Activated T-cell treated with anti-CD3 and anti-CD28 coated beads, Interleukin-2, amount 50 U/mL, for 4 hours (primary cell): ENCODE data around the gene BCL2. TPM values are rescaled to one million over a fixed set of nuclear protein-coding genes. Genes with fewer than 3 reads are reported as not detected.

Experiments
- ATAC-seq, 2 donors: fragments of 200-7000 bp; cut with Tn5 transposase; one replicate each; pipeline ENCODE4 v1.10.0; 2021
- DNase-seq: peaks from one replicate; pipeline ENCODE4 v3.0.0-alpha.2; 2020
- H3K27me3 Mint-ChIP-seq: one replicate; pipeline ENCODE4 v1.8.0; 2021; ENCODE audit warnings: low read depth, mixed read lengths
- H3K36me3 Mint-ChIP-seq: one replicate; pipeline ENCODE4 v1.8.0; 2022; ENCODE audit warnings: mixed read lengths; ENCODE audit not compliant: insufficient read depth
- H3K4me1 Mint-ChIP-seq: one replicate; pipeline ENCODE4 v1.8.0; 2021; ENCODE audit warnings: low read depth, mixed read lengths
- H3K4me3 Mint-ChIP-seq: one replicate; pipeline ENCODE4 v1.8.0; 2021; ENCODE audit warnings: mild to moderate bottlenecking, moderate library complexity, mixed read lengths
- H3K9me3 Mint-ChIP-seq: one replicate; pipeline ENCODE4 v1.8.0; 2021; ENCODE audit warnings: mixed read lengths
- total RNA-seq, 3 donors: library from RNA; stranded (reverse); gene quantifications; one replicate each; pipeline ENCODE4 v1.2.1, GENCODE V29; 2021

Gene BCL2
- total RNA-seq, 3 donors from 2014 or later = 45.0 to 71.4 (median 66.6) TPM

GRCh38 chr18:63128237-63128974, 191.2 kb downstream of the BCL2 start:
- Mint-ChIP-seq H3K4me1 (peaks cover 22% of the 10 kb centered on the region), H3K4me3 (no peak overlapping the region), H3K36me3 (peaks cover 3% of the 10 kb centered on the region), H3K27me3 (no peaks in the 10 kb centered on the region), H3K9me3 (no peaks in the 10 kb centered on the region)
- ATAC-seq (no peak), DNase-seq (no peak)

DNA sequence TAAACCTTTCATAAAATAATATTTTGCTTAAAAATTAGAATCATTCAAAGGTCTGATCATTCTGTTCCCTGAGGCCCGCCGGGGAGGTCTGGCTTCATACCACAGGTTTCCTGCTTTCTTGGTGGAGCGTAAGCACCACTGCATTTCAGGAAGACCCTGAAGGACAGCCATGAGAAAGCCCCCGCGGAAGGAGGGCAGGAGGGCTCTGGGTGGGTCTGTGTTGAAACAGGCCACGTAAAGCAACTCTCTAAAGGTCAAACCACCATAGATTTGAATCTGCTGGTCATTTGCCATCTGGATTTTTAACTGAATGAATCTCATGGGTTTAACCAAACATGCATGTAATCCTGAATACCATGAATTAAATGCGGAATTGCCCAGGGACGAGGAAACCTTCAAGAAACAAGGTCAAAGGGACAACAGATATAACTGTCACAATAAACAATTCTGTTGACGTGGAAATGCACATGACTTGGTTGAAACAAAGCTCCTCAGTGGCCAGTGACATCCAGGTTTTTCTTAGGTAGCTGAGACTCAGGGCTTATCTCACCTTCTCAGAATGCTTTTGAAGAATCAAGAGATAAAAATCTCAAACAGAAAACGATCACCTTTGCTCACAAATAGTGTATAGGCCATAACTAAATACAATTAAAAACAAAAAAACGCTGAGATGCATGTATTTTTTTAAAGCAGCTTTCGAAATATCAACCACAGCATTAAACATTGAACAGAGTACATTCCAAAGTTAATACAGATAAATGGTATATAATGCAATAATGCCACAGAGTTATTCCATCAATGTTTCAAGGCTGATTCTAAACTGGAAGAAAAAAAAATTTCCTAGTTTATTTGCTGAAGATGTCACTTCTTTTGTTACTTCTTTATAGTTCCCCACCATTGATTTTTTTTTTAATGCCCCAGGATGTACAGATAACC, 193.2 kb downstream of the BCL2 start:
- peaks cover 2% of the 10 kb centered on the region for H3K36me3 Mint-ChIP-seq
- peaks cover 10% of the 10 kb centered on the region for H3K4me1 Mint-ChIP-seq
- DNase-seq (no peak), ATAC-seq (no peak)
- no peaks in the 10 kb centered on the region for H3K9me3 Mint-ChIP-seq
- H3K4me3 Mint-ChIP-seq = no peak overlapping the region
- no peaks in the 10 kb centered on the region for H3K27me3 Mint-ChIP-seq

DNA sequence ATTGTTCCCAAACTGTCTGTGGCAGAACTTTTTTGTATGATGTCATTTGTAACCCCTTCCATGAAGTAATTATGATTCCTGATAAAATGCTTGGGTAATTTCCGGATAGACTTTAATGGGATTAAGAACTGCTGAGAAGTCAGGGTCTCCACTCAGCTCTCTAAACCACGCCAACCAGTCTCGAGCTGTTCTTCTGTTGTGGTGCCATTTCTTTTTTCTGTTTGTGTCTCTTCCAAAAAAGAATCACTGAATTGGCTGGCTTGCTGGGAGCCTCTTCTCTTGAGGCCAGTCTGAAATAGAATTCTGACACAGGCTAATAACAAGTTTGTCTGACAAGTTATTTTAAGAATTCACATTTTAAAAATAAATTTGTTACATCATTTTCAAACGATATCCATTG, 198.9 kb downstream of the BCL2 start:
- H3K27me3 Mint-ChIP-seq = no peaks in the 10 kb centered on the region
- no peaks in the 10 kb centered on the region for H3K9me3 Mint-ChIP-seq
- ATAC-seq = no peak
- H3K36me3 Mint-ChIP-seq = peaks cover 2% of the 10 kb centered on the region
- DNase-seq = no peak
- no peak overlapping the region for H3K4me3 Mint-ChIP-seq
- H3K4me1 Mint-ChIP-seq = peaks cover 10% of the 10 kb centered on the region

DNA sequence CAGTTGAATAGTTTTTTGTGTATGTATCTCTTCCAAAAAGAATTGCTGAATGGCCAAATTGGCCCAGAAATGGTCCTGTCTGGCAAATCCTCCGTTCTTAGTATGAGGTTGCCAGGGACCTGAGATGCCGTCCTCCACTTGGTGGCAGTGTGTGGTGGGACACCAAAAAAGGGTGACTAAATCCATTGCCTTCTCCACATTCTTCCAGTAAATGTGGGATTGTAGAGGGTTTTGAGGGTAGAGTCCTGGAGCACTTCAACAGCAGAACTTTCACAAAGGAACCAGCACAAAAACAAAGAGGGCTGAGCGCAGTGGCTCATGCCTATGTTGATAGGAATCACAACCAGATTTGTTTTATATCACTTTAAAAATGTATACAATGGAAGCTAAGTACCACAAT, 199.9 kb downstream of the BCL2 start:
- DNase-seq (no peak), ATAC-seq (peak in 1 of 2 donors; percentile 60)
- Mint-ChIP-seq H3K36me3 (peaks cover 2% of the 10 kb centered on the region), H3K9me3 (no peaks in the 10 kb centered on the region), H3K4me1 (peaks cover 10% of the 10 kb centered on the region), H3K4me3 (no peak overlapping the region), H3K27me3 (no peaks in the 10 kb centered on the region)

- Mint-ChIP-seq H3K9me3 (peaks cover 14% of the 10 kb centered on the region), H3K4me1 (peaks cover 5% of the 10 kb centered on the region), H3K27me3 (no peaks in the 10 kb centered on the region), H3K36me3 (no peaks in the 10 kb centered on the region), H3K4me3 (no peak overlapping the region)
- ATAC-seq (no peak), DNase-seq (no peak)
Observed at GRCh38 chr18:63113899-63114565, 205.5 kb downstream of the BCL2 start.

DNA sequence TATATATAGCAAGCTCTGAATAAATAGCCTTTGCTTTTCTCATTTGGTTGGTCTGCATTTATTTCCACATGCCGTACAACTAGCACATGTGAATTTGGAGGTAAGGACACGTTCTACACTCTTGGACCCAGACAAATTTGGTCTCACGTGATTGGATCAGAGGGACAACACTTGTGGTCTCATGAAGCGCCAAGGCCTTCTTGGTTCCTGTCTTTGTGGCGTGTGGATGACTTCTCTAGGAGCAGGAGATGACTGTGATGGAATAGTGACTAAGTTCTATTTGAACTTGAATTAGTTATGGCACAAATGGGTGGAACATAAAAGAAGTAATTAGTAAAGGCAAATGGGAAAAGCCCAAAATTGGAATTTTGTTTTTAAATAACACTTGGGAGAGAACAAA, 206.9 kb downstream of the BCL2 start:
- Mint-ChIP-seq H3K9me3 (peaks cover 14% of the 10 kb centered on the region), H3K36me3 (no peaks in the 10 kb centered on the region), H3K4me1 (peaks cover 8% of the 10 kb centered on the region), H3K4me3 (no peak overlapping the region), H3K27me3 (no peaks in the 10 kb centered on the region)
- ATAC-seq (no peak), DNase-seq (no peak)

DNA sequence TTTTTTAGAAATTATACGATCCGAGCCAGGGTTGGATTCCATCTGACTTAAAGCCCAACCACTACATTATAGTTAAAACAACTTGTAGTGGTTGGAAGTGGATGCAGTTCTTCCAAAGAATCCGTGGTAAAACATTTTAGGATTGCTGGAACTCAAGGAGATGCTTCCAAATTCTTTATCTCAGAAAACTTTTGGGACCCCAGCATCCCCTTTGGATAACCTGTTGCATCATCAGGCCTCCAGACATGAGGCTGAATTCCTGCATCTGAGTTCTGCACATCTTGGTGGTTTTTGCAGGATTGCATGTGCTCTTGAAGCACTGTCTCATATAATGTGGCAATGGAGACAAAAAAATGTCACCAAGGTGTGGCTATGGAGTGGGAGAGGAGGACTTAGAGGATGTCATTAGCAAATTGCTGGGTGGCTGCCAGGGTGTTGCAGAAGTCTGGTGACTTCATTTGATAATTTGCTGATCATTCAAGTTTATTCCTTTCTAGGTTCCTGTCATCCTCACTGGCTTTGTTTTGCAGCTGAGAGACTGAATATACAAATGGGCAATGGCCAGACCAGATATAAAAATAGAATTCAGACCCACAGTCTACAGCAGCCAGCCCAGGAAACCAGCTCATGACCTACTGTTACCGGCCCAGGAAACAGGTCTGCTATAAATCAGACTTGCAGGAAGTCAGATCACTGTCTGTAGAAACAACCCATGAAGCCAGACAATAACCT, 207.7 kb downstream of the BCL2 start:
- Mint-ChIP-seq H3K36me3 (no peaks in the 10 kb centered on the region), H3K27me3 (no peaks in the 10 kb centered on the region), H3K4me3 (no peak overlapping the region), H3K4me1 (peaks cover 17% of the 10 kb centered on the region), H3K9me3 (peaks cover 14% of the 10 kb centered on the region)
- DNase-seq = no peak
- ATAC-seq = no peak

DNA sequence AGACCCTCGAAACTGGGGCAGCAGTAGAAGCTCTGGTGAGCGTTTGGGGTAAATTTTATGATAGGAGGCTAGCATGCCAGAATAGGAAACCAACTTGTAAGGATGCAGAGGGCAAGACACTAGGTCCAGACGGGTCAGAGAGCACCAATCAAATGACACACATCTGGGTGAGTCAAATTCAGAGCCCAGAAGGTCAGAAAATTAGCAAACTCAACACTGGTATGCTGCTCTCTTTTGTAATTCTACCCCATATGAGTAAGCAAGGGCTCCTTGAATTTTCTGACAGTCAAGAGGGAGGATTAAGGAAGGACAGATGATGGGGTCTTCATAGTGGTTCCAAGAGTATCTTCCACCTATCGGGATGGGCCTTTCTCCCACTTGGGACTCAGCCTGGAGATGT, 209.8 kb downstream of the BCL2 start:
- Mint-ChIP-seq H3K4me1 (peaks cover 29% of the 10 kb centered on the region), H3K36me3 (no peaks in the 10 kb centered on the region), H3K9me3 (peaks cover 18% of the 10 kb centered on the region), H3K27me3 (peaks cover 2% of the 10 kb centered on the region), H3K4me3 (no peak overlapping the region)
- no peak for DNase-seq
- no peak for ATAC-seq

GRCh38 chr18:63109022-63109421, 210.5 kb downstream of the BCL2 start:
- no peak overlapping the region for H3K4me3 Mint-ChIP-seq
- no peaks in the 10 kb centered on the region for H3K36me3 Mint-ChIP-seq
- peaks cover 18% of the 10 kb centered on the region for H3K9me3 Mint-ChIP-seq
- ATAC-seq (no peak), DNase-seq (no peak)
- H3K27me3 Mint-ChIP-seq = peaks cover 2% of the 10 kb centered on the region
- H3K4me1 Mint-ChIP-seq = peaks cover 29% of the 10 kb centered on the region

DNA sequence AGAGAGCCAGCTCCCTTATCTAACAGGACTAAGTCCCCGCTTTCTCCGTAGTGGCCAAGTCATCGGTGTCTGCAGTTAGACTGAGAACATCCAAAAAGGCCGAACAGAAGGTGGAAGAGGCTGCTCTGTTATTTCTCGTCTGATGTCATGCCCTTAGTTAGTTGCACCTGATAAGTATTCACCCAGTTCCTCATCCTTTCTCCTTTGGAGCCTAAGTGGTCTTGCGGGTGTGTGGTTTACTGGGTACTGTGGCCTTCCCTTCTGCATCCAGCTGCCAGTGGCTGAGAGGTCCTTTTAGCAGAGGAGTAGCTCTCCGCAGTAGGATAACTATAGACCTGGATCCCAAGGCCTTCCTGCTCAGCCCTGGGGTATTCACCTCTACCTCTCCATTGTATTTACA, 211.6 kb downstream of the BCL2 start:
- DNase-seq = no peak
- ATAC-seq = no peak
- Mint-ChIP-seq H3K4me1 (peaks cover 33% of the 10 kb centered on the region), H3K4me3 (no peak overlapping the region), H3K36me3 (no peaks in the 10 kb centered on the region), H3K9me3 (peaks cover 18% of the 10 kb centered on the region), H3K27me3 (peaks cover 2% of the 10 kb centered on the region)

GRCh38 chr18:63107171-63107845, 212.3 kb downstream of the BCL2 start:
- Mint-ChIP-seq H3K36me3 (no peaks in the 10 kb centered on the region), H3K4me3 (peak overlapping the region; percentile 68), H3K9me3 (peaks cover 13% of the 10 kb centered on the region), H3K4me1 (peaks cover 34% of the 10 kb centered on the region), H3K27me3 (peaks cover 2% of the 10 kb centered on the region)
- ATAC-seq (peak; percentile 73 to 80), DNase-seq (no peak)

DNA sequence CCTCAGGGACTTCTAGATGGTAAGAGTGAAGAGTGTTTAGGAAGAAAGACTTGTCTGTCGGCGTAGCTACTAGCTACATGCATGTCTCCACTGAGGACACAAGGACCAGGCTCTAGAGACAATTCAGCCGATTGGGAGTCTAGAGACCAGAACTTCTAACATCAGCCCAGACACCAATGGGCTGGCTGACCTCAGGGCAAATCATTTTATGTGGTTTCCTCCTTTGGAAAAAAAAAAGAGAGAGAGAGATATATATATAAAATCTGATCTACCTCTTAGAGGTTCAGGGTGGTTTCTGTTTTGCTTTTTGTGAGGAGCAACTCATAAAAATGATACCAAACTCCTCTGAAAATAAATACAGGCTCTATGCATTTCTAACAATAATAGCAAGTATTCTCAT, 212.8 kb downstream of the BCL2 start:
- Mint-ChIP-seq H3K9me3 (peaks cover 9% of the 10 kb centered on the region), H3K36me3 (no peaks in the 10 kb centered on the region), H3K4me3 (peak overlapping the region; percentile 68), H3K4me1 (peaks cover 37% of the 10 kb centered on the region), H3K27me3 (peaks cover 2% of the 10 kb centered on the region)
- no peak for DNase-seq
- ATAC-seq = peak; percentile 23 to 51

- ATAC-seq = no peak
- Mint-ChIP-seq H3K4me1 (peaks cover 40% of the 10 kb centered on the region), H3K9me3 (peaks cover 4% of the 10 kb centered on the region), H3K27me3 (peaks cover 2% of the 10 kb centered on the region), H3K36me3 (no peaks in the 10 kb centered on the region), H3K4me3 (peak overlapping the region; percentile 68)
- DNase-seq = no peak
Observed at GRCh38 chr18:63105636-63106316, 213.8 kb downstream of the BCL2 start.
